MCF 10A (cell line): Measurements from ENCODE around the gene NPHS1. TPM values are rescaled to one million over a fixed set of nuclear protein-coding genes. Genes with fewer than 3 reads are reported as not detected.
A peak's percentile ranks its signal among the peaks of the same experiment; 100 is the strongest.
"Not testable (repeated sequence)": the region's sequence is repeated elsewhere in the genome, so short reads cannot be mapped to it uniquely, and the experiment has no call there.

Experiments
- BruUV-seq: library from RNA; stranded (reverse); fragments of 400-500 nt; replicated peaks from 2 replicates; lab custom pipeline; 2021; lab: Mats Ljungman, UMichigan
- CTCF ChIA-PET: fragments of 300-600 bp; sonication (Branson Sonifier 250); formaldehyde crosslinking; extraction: SDS; loops from one replicate; lab custom pipeline; 2021; ENCODE audit warnings: antibody characterized with exemption, inconsistent platforms; lab: Yijun Ruan, JAX
- POLR2A ChIA-PET: fragments of 300-600, 350-650 bp; sonication (Branson Sonifier 250); formaldehyde crosslinking; extraction: SDS; loops from one replicate; lab custom pipeline; 2020; ENCODE audit warnings: antibody characterized with exemption, inconsistent platforms; lab: Yijun Ruan, JAX
- DNase-seq: peaks from one replicate; pipeline ENCODE4 v3.0.0-alpha.2; 2018; ENCODE audit not compliant: unreplicated experiment
- H3K27ac Mint-ChIP-seq: one replicate; pipeline ENCODE4 v1.8.0; 2022; ENCODE audit warnings: mild to moderate bottlenecking, low read depth, mixed read lengths; ENCODE audit not compliant: unreplicated experiment
- H3K27me3 Mint-ChIP-seq: one replicate; pipeline ENCODE4 v1.8.0; 2022; ENCODE audit warnings: mixed read lengths; ENCODE audit not compliant: insufficient read depth, unreplicated experiment
- H3K36me3 Mint-ChIP-seq: one replicate; pipeline ENCODE4 v1.8.0; 2022; ENCODE audit warnings: mild to moderate bottlenecking, moderate library complexity, mixed read lengths; ENCODE audit not compliant: insufficient read depth, unreplicated experiment
- H3K4me1 Mint-ChIP-seq: one replicate; pipeline ENCODE4 v1.8.0; 2022; ENCODE audit warnings: mixed read lengths; ENCODE audit not compliant: insufficient read depth, unreplicated experiment
- H3K4me3 Mint-ChIP-seq: one replicate; pipeline ENCODE4 v1.8.0; 2022; ENCODE audit warnings: mild to moderate bottlenecking, moderate library complexity, mixed read lengths; ENCODE audit not compliant: unreplicated experiment
- H3K9me3 Mint-ChIP-seq: one replicate; pipeline ENCODE4 v1.8.0; 2022; ENCODE audit warnings: mixed read lengths; ENCODE audit not compliant: unreplicated experiment
- intact Hi-C: fragments of 100-400 bp; cut with micrococcal nuclease; formaldehyde crosslinking; loops from 2 replicates; pipeline ENCODE4 v1.14.1; 2022
- total RNA-seq: library from RNA; stranded (reverse); gene quantifications from 2 replicates; pipeline ENCODE4 v1.2.3, GENCODE V29; 2022
- TF ChIP-seq, protein P1 (sequence below): fragments of 200-600 bp; IDR thresholded peaks from one replicate; pipeline ENCODE4 v1.8.0; 2022; ENCODE audit warnings: antibody characterized with exemption, mild to moderate bottlenecking; ENCODE audit not compliant: unreplicated experiment

Gene NPHS1
- total RNA-seq, 1 experiment from 2014 or later, result not detected

DNA sequence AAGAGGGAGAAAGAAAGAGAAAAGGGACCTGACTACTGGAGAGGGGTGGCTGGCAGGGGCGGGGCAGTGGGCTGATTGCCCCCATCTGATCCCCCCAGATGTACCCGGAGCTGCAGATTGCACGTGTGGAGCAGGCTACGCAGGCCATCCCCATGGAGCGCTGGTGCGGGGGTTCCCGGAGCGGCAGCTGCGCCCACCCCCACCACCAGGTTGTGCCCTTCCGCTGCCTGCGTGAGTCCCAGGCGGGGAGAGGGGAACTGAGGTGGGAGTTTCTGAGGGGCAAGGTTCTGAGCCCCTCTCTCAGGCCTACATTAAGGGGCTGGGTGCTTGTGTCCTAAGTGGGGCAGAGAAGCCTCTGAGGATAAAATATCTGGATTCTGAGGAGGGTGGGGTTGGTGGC lies 18.5 kb upstream of the NPHS1 start:
- H3K36me3 Mint-ChIP-seq, result no peaks in the 10 kb centered on the region
- peaks cover 23% of the 10 kb centered on the region for H3K27me3 Mint-ChIP-seq
- no TSS peak for BruUV-seq
- H3K4me3 Mint-ChIP-seq, result no peak overlapping the region
- CTCF ChIA-PET, result no interaction called here
- POLR2A ChIA-PET, result interaction anchor here (1.3 kb wide), 1 partner anchor 9 kb away, joined by 3 read pairs; no protein-coding TSS in a partner anchor
- peaks cover 6% of the 10 kb centered on the region for H3K4me1 Mint-ChIP-seq
- intact Hi-C loops, result no loop called here
- no peak for DNase-seq
- no peak overlapping the region for H3K27ac Mint-ChIP-seq
- H3K9me3 Mint-ChIP-seq, result no peaks in the 10 kb centered on the region
- TF ChIP-seq, protein P1, sequence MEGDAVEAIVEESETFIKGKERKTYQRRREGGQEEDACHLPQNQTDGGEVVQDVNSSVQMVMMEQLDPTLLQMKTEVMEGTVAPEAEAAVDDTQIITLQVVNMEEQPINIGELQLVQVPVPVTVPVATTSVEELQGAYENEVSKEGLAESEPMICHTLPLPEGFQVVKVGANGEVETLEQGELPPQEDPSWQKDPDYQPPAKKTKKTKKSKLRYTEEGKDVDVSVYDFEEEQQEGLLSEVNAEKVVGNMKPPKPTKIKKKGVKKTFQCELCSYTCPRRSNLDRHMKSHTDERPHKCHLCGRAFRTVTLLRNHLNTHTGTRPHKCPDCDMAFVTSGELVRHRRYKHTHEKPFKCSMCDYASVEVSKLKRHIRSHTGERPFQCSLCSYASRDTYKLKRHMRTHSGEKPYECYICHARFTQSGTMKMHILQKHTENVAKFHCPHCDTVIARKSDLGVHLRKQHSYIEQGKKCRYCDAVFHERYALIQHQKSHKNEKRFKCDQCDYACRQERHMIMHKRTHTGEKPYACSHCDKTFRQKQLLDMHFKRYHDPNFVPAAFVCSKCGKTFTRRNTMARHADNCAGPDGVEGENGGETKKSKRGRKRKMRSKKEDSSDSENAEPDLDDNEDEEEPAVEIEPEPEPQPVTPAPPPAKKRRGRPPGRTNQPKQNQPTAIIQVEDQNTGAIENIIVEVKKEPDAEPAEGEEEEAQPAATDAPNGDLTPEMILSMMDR, result no peak

DNA sequence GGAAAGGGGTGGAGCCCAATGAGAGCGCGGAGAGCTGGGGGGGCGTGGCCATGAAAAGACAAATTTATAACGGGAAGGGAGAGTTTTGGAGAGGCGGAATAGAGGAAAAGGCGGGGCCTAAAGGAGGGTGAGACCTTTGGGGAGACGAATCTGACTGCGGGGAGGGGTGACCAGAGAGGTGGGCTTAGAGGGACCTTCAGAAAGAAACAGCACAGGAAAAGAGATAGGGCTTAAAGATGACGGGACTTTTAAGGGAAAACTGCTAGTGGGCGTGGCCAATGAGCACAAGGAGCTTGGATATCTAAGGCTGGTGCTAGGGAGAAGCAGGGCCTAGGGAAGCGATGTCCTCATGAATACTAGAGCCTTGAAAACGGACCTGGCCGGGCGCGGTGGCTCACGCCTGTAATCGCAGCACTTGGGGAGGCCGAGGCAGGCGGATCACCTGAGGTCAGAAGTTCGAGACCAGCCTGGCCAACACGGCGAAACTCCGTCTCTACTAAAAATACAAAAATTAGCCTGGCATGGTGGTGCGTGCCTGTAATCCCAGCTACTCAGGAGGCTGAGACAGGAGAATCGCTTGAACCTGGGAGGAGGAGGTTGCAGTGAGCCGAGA lies 17.9 kb upstream of the NPHS1 start:
- BruUV-seq, intact Hi-C loops, H3K27ac Mint-ChIP-seq, H3K36me3 Mint-ChIP-seq, DNase-seq, H3K4me1 Mint-ChIP-seq, H3K9me3 Mint-ChIP-seq, H3K4me3 Mint-ChIP-seq, CTCF ChIA-PET: not testable (repeated sequence)
- POLR2A ChIA-PET, result interaction anchor here (1.3 kb wide), 1 partner anchor 9 kb away, joined by 3 read pairs; no protein-coding TSS in a partner anchor
- peaks cover 28% of the 10 kb centered on the region for H3K27me3 Mint-ChIP-seq

DNA sequence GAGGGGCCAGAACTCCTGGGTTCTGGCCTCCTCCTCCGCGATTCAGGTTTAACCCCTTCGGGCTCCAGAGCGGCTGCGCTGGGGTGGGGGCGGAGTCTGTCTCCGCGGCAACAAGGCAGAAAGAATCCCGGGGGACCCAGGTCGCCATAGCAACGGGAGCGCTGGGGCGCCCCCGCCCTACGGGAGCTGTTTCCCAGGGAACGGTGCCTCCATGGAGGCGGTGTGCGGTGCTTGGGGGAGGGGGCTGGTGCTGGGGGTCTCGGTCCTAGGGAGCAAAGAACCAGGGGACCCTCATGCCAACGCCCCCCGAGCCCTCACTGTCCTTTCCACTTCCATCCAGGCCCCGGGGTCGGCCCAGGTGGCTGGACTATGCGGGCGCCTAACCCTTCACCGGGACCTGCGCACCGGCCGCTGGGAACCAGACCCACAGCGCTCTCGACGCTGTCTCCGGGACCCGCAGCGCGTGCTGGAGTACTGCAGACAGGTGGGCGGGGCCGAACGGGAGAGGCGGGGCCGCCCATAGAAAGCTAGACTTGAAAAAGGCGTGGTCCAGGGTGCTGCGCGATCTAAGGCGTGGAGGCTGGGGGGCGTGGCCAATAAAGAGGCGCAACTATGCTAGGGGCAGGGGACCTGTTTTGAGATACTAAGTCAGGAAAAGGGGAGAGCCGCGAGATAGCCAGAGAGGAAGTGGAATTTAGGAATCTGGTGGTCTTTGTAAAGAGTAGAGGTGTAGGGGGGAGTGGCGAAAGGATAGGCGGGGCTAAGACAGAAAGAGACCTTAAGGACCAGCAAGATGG lies 17.2 kb upstream of the NPHS1 start:
- Mint-ChIP-seq H3K36me3 (no peaks in the 10 kb centered on the region), H3K4me1 (peaks cover 6% of the 10 kb centered on the region), H3K27ac (no peak overlapping the region), H3K4me3 (peak overlapping the region; percentile 55), H3K27me3 (peaks cover 34% of the 10 kb centered on the region), H3K9me3 (no peaks in the 10 kb centered on the region)
- ChIA-PET CTCF (no interaction called here), POLR2A (interaction anchor here (1.3 to 1.7 kb wide), 2 partner anchors 10 kb away, joined by 3 to 6 read pairs; no protein-coding TSS in a partner anchor)
- no peak for DNase-seq
- TF ChIP-seq, protein P1, result no peak
- no TSS peak for BruUV-seq
- intact Hi-C loops, result no loop called here

DNA sequence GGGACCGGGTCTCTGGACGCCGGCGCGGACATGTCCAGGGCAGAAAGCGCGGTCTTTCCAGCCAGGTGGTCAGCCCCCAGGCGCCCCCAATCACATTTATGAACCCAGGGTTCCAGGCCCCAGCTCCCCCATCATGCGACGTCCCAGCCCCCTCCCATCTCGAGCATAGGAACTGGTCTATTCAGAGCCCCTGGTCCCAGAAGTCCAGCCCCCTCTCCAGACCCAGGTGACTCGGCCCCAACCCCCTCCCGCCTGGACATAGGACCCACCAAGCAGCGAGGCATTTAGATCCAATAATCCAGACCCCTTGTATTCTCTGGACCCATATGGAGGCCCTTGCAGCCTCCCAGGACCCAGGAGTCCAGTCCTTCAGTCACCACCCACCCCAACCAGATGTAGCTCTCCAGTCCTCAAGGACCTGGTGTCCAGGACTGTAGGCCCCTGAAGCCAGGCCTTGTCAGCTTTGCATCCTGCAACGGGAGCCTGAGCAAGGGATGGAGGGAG lies 16.6 kb upstream of the NPHS1 start:
- ChIA-PET CTCF (no interaction called here), POLR2A (interaction anchor here (1.1 to 1.7 kb wide), 2 partner anchors 11 to 12 kb away, joined by 3 to 6 read pairs; partner anchors contain the start of gene KIRREL2)
- TF ChIP-seq, protein P1, result no peak
- Mint-ChIP-seq H3K4me1 (peaks cover 6% of the 10 kb centered on the region), H3K27ac (no peak overlapping the region), H3K27me3 (peaks cover 34% of the 10 kb centered on the region), H3K4me3 (peak overlapping the region; percentile 55), H3K9me3 (no peaks in the 10 kb centered on the region), H3K36me3 (no peaks in the 10 kb centered on the region)
- DNase-seq, result no peak
- intact Hi-C loops, result no loop called here
- BruUV-seq, result no TSS peak
